Fibroblast of the aortic adventitia (primary cell): ENCODE results near the gene STK39. TPM values are rescaled to one million over a fixed set of nuclear protein-coding genes. Genes with fewer than 3 reads are reported as not detected.

Source experiments
- DNase-seq: peaks from one replicate; pipeline ENCODE4 v3.0.0-alpha.2; 2010; ENCODE audit warnings: low read depth
- H3K4me3 ChIP-seq: 2 replicates; pipeline ENCODE4 v1.5.1; 2011; ENCODE audit warnings: low read depth, mild to moderate bottlenecking, control low read depth, low read length, moderate library complexity
- total RNA-seq: library from RNA; depleted of rRNA; stranded (reverse); fragments of >200 nt; gene quantifications from 2 replicates; pipeline ENCODE4 v1.2.3, GENCODE V29; 2012; ENCODE audit warnings: low replicate concordance
- TF ChIP-seq, protein P1 (sequence below): IDR thresholded peaks from 2 replicates; pipeline ENCODE4 v1.5.1; 2011; ENCODE audit warnings: mild to moderate bottlenecking, low read length, control low read depth, inconsistent platforms; ENCODE audit not compliant: insufficient read depth

Gene STK39
- total RNA-seq, 1 donor = 31.0 TPM

DNA sequence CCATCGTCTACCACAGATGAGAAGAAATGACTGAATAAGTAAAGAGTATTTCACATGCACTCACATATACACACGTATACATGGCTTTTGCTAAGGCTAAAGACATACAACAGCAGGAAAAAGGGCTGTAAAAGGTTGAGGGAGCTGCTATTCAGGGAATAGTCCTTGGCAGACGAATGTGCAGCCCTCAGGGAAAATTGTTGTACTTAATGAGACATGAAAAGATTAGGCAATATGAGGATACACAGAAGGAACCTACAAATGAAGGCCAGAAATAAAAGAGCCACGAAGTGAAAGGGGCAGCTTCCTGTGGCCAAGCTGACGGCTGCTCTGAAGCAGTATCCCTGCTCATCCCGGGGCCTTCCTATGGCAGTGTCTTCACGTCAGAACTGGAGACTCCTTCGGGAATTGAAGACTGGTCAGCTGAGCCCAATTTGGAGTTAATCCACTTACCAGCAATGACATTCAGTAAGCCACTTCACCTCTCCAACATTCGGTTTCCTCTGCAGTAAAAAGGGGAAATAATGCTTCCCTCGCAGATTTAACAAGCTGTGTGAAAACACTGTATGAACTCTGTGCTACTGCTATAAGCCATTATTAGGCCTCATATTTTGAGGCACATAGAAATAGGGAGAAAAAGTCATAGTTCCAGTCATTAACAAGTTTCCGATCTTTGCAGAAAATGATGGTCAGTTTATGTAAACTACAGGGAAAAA, 221.8 kb downstream of the STK39 start:
- DNase-seq = no peak
- H3K4me3 ChIP-seq = no peak overlapping the region
- TF ChIP-seq, protein P1, sequence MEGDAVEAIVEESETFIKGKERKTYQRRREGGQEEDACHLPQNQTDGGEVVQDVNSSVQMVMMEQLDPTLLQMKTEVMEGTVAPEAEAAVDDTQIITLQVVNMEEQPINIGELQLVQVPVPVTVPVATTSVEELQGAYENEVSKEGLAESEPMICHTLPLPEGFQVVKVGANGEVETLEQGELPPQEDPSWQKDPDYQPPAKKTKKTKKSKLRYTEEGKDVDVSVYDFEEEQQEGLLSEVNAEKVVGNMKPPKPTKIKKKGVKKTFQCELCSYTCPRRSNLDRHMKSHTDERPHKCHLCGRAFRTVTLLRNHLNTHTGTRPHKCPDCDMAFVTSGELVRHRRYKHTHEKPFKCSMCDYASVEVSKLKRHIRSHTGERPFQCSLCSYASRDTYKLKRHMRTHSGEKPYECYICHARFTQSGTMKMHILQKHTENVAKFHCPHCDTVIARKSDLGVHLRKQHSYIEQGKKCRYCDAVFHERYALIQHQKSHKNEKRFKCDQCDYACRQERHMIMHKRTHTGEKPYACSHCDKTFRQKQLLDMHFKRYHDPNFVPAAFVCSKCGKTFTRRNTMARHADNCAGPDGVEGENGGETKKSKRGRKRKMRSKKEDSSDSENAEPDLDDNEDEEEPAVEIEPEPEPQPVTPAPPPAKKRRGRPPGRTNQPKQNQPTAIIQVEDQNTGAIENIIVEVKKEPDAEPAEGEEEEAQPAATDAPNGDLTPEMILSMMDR = no peak

DNA sequence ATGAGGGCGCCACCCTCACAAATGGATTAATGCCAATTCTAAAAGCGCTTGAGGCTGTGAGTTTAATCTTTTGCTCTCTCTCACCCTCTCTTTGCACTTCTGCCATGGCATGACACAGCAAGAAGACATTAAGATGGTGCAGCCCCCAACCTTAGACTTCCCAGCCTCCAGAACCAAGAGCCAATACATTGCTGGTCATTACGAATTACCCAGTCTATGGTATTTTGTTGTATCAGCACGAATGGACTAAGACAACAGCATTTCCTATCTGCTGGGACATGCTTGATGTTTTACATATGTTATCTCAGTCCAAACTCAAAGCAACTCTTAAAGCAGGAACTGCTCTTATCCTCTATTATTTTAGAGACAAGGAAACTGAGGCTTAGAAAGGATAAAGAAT, 222.9 kb downstream of the STK39 start:
- H3K4me3 ChIP-seq = no peak overlapping the region
- DNase-seq = no peak
- TF ChIP-seq, protein P1 = no peak

DNA sequence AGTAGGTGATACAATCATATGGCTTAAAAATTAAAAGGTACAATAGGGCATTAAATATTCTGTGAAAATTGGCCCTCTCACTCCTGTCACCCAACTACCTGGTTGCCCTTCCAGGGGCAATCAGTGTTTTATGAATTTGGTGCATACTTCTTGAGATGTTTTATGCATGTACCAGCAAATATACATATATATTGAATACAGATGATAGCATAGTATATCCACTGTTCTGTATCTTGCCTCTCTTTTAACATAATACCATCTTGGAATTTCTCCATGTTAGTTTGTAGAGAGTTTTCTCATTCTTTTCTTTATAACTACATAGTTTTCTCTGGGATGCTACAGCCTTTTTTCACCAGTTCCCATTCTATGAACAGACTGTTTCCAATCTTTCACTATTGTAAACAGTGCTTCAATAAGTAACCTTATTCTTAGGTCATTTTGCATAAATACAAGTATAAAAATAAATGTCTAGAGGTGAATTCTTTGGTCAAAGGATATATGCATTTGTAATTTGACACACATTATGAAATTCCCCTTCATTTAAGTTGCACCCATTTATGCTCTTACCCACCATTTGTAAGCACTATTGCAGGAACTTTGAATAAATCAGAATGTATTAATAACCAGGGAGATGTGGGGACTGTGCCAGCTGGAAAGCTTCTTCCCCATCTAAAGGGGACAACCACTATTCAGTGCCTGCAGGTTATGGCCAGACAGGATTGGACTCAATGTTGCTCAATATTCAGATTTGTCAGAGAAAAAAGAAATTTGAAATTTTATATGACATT, 225.4 kb downstream of the STK39 start:
- no peak for DNase-seq
- TF ChIP-seq, protein P1 = no peak
- H3K4me3 ChIP-seq = no peak overlapping the region

DNA sequence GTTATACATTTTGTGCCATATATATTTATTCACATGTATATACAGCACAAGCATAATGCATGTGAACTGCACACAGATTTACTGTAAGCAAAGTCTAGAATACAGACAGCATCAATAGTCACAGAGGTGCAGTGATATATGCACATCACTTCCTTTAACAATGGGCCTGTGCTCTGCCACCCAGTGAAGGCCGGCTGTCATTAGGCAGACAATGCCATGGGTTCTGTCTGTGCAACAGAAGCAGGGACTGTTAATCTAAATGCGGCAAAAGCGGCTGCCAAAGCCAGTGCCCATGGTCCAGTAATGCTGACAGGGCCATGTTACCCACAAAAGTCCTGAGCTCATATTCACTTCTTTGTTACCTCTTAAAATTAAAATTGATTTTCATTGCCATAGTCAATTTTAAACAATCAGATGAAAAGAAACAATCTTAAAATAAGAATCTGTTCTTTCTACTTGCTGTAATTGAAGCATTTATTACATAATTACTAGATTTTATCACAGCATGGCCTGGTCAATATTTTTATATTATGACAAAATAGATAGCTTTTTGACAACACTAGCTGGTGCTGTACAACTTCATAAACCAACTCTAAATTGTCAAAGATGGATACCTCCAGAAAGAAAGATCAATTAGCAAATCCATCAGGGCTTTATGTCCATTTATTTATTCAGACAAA, 232.0 kb downstream of the STK39 start:
- H3K4me3 ChIP-seq = no peak overlapping the region
- TF ChIP-seq, protein P1 = no peak
- no peak for DNase-seq

DNA sequence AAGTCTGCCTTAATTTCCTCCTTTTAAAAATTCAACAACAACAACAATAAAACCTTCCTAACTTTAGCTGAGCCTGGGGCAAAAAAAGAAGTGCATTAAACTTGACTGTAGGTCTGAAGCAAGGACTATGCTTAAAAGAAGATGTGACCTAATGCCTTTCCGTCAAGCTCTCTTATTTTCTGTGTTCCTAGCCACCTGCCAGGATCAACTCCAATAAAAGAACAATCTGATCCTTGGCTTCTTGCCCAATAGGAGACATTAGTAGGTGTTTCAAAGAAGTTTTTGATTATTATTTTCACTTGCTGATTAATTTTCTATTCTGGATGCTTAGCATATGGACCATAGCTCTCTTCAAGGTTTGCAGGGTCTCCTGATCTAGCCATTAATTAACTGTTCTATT, 237.5 kb downstream of the STK39 start:
- DNase-seq = no peak
- no peak overlapping the region for H3K4me3 ChIP-seq
- TF ChIP-seq, protein P1 = no peak

DNA sequence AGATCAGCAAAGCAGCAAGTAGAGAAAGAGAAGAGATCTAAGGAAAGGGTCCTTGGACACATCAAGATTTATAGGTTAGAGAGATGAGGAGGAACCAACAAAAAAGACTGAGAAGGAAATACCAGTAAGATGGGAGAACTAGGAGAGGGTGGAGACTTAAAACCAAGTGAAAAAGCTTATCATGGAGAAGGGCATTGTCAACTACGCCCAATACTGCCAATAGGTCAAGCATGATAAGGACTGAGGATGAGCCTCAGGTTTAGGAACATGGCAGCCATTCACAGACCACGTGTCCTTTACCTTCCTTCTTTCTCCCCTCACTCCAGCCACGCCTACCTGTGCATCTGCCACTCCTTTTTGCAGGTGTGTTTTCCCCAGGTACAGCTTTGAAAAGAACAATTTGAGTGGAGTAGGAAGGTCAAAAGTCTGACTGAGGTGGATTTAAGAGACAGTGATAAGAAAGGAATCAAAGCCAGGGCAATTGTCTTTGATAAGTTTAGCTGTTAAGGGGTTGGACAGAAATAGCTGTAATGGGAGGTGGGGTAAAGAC, 238.7 kb downstream of the STK39 start:
- DNase-seq = no peak
- TF ChIP-seq, protein P1 = no peak

More for the DNA sequence above, 238.7 kb downstream of the STK39 start:
- no peak overlapping the region for H3K4me3 ChIP-seq
